ENCODE measurements around the gene ADGRD1. TPM values are rescaled to one million over a fixed set of nuclear protein-coding genes. Genes with fewer than 3 reads are reported as not detected.

ADGRD1 gene
- total and polyA plus RNA-seq, 7 donors, result 0.46 to 22.5 (median 7.2) TPM

- no peak for TF ChIP-seq EP300 (IDR thresholded peaks at IDR 0.05)
- peaks cover 0 to 28% (median 23%) of the 10 kb centered on the region in 4 donors for H3K4me1 ChIP-seq
- no peaks in the 10 kb centered on the region for H3K27me3 ChIP-seq
- no peaks in the 10 kb centered on the region for H3K36me3 ChIP-seq
- no peak overlapping the region for H3K4me3 ChIP-seq
- peak; percentile 48 for DNase-seq
- WGBS, 2 donors, result 84 to 91% methylated on average over 10 of the region's 10 CpGs
- intact Hi-C loops (cut with DNase I), result no loop called here
- H3K9me3 ChIP-seq, result peaks cover 0 to 3% (median 0%) of the 10 kb centered on the region in 4 donors
- H3K27ac ChIP-seq, result no peak overlapping the region
Observed at GRCh38 chr12:130948751-130949150, 5.0 kb upstream of the ADGRD1 start.

- no peak overlapping the region for H3K27ac ChIP-seq
- no peak overlapping the region for H3K4me3 ChIP-seq
- H3K9me3 ChIP-seq, result no peaks in the 10 kb centered on the region
- no peaks in the 10 kb centered on the region for H3K27me3 ChIP-seq
- H3K4me1 ChIP-seq, result peaks cover 0 to 36% (median 33%) of the 10 kb centered on the region in 4 donors
- intact Hi-C loops (cut with DNase I), result loop anchor here (5.0 kb wide), 1 partner anchor 78 kb away; the partner anchor contains the start of gene RAN
- DNase-seq, result no peak
- no peaks in the 10 kb centered on the region for H3K36me3 ChIP-seq
- no peak for TF ChIP-seq POLR2AphosphoS5 (IDR thresholded peaks at IDR 0.05)
- no peak for TF ChIP-seq EP300 (IDR thresholded peaks at IDR 0.05)
- TF ChIP-seq POLR2A (IDR thresholded peaks at IDR 0.05), result no peak
- no peak for TF ChIP-seq CTCF (IDR thresholded peaks at IDR 0.05)
- WGBS, 2 donors, result 78 to 85% methylated on average over 11 of the region's 11 CpGs
Observed at GRCh38 chr12:130949806-130950205, 3.9 kb upstream of the ADGRD1 start.

DNA sequence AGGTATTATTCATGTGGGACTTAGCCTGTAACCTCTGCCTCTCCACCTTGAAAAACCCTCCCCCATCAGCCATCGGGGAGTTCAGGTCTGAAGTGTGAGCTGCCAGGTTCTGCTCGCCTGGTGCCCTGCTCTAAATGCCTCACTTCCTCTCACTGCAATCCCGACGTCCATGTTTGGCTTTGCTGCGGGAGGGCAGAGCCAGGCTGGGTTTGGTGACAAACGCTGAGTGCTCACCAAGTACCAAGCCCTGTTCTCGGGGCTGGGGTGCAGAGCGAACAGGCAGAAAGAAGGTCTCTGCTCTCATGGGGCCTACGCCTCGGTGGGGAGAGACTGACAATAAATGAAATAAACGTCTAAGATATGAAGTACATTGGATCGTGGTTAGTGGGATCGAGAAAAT, 2.1 kb upstream of the ADGRD1 start:
- peaks cover 0 to 39% (median 34%) of the 10 kb centered on the region in 4 donors for H3K4me1 ChIP-seq
- TF ChIP-seq CTCF (IDR thresholded peaks at IDR 0.05), result no peak
- no peak for TF ChIP-seq EP300 (IDR thresholded peaks at IDR 0.05)
- TF ChIP-seq POLR2A (IDR thresholded peaks at IDR 0.05), result no peak
- no peak for TF ChIP-seq POLR2AphosphoS5 (IDR thresholded peaks at IDR 0.05)
- H3K9me3 ChIP-seq, result no peaks in the 10 kb centered on the region
- DNase-seq, result no peak
- H3K36me3 ChIP-seq, result no peaks in the 10 kb centered on the region
- no peaks in the 10 kb centered on the region for H3K27me3 ChIP-seq
- intact Hi-C loops (cut with DNase I), result loop anchor here (5.0 kb wide), 1 partner anchor 79 kb away; the partner anchor contains the start of gene RAN
- WGBS, 2 donors, result 81 to 86% methylated on average over 13 of the region's 13 CpGs
- peak overlapping the region in 3 of 4 donors; percentile 70 to 80 (median 71) for H3K27ac ChIP-seq
- no peak overlapping the region for H3K4me3 ChIP-seq

DNA sequence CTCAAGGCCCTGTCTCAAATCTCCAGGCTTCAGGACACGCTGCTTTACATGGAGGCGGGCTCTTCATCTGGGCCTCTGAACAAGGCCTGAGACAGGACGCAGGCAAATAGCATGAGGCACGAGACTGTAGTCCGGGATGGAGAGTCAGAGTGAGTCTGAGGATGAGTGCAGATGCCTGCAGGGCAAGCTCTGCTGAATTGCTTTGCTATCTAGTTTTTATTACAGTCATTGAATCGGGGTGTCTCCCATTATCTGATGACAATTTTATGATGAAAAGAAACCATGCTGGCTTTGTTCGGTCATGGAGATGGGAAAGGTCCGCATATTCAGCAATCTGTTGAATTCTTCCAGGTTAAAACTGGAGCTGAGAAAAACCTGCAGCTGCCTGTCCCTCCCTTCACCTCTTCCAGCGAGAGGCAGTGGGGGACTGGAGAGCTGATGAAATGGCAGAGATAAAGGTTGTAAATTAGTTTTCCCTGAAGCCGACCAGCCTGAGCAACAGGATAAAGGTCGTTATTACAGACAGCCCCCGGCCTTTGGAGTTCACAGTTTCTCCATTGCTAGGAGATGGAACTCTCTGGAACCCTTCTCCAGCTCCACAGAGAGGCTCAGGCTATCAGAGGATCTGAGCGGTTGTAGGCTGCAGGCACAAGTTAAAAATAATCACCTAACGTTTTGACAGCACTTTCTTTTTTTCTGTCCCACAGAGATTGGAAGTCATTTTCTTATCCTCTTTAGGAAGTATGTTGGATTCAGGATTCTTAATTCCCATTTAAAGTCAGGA, 1.3 kb upstream of the ADGRD1 start:
- no peak for DNase-seq
- Histone ChIP-seq H3K4me1 (peaks cover 0 to 35% (median 32%) of the 10 kb centered on the region in 4 donors), H3K27me3 (no peaks in the 10 kb centered on the region), H3K9me3 (no peaks in the 10 kb centered on the region), H3K4me3 (no peak overlapping the region), H3K27ac (peak overlapping the region; percentile 66 to 80 (median 70)), H3K36me3 (no peaks in the 10 kb centered on the region)
- intact Hi-C loops (cut with DNase I), result loop anchor here (5.0 kb wide), 1 partner anchor 80 kb away; the partner anchor contains the start of gene RAN
- 32 to 57% methylated on average over 14 of the region's 14 CpGs for WGBS, 2 donors
- TF ChIP-seq POLR2AphosphoS5 (IDR thresholded peaks at IDR 0.05) (no peak), POLR2A (IDR thresholded peaks at IDR 0.05) (no peak), EP300 (IDR thresholded peaks at IDR 0.05) (no peak), CTCF (IDR thresholded peaks at IDR 0.05) (no peak)

GRCh38 chr12:130954544-130954831, 781 bp downstream of the ADGRD1 start:
- intact Hi-C loops (cut with DNase I), result loop anchor here (5.0 kb wide), 1 partner anchor 82 kb away; the partner anchor contains the start of gene RAN
- no peaks in the 10 kb centered on the region for H3K9me3 ChIP-seq
- H3K4me3 ChIP-seq, result peak overlapping the region; percentile 32 to 53 (median 44)
- 63 to 67% methylated on average over 9 of the region's 9 CpGs for WGBS, 2 donors
- TF ChIP-seq POLR2A (IDR thresholded peaks at IDR 0.05), result no peak
- no peak for TF ChIP-seq POLR2AphosphoS5 (IDR thresholded peaks at IDR 0.05)
- TF ChIP-seq CTCF (IDR thresholded peaks at IDR 0.05), result no peak
- no peak for TF ChIP-seq EP300 (IDR thresholded peaks at IDR 0.05)
- no peaks in the 10 kb centered on the region for H3K27me3 ChIP-seq
- peak overlapping the region; percentile 66 to 80 (median 70) for H3K27ac ChIP-seq
- H3K4me1 ChIP-seq, result peaks cover 0 to 47% (median 32%) of the 10 kb centered on the region in 4 donors
- no peaks in the 10 kb centered on the region for H3K36me3 ChIP-seq
- no peak for DNase-seq
